GM19463 (cell line): Measurements from ENCODE around the gene FXYD5.
"Not testable (repeated sequence)": the region's sequence is repeated elsewhere in the genome, so short reads cannot be mapped to it uniquely, and the experiment has no call there.

Experiments
- ATAC-seq: cut with Tn5 transposase; IDR thresholded peaks from one replicate; pipeline ENCODE4 v1.9.1; 2021; ENCODE audit warnings: mild to moderate bottlenecking, moderate library complexity; ENCODE audit not compliant: unreplicated experiment

Gene FXYD5

GRCh38 chr19:35119578-35120155 is 34.9 kb upstream of the FXYD5 start:
- no peak for ATAC-seq

GRCh38 chr19:35120492-35120891 is 34.0 kb upstream of the FXYD5 start:
- no peak for ATAC-seq

GRCh38 chr19:35120898-35121297 is 33.6 kb upstream of the FXYD5 start:
- ATAC-seq = no peak

DNA sequence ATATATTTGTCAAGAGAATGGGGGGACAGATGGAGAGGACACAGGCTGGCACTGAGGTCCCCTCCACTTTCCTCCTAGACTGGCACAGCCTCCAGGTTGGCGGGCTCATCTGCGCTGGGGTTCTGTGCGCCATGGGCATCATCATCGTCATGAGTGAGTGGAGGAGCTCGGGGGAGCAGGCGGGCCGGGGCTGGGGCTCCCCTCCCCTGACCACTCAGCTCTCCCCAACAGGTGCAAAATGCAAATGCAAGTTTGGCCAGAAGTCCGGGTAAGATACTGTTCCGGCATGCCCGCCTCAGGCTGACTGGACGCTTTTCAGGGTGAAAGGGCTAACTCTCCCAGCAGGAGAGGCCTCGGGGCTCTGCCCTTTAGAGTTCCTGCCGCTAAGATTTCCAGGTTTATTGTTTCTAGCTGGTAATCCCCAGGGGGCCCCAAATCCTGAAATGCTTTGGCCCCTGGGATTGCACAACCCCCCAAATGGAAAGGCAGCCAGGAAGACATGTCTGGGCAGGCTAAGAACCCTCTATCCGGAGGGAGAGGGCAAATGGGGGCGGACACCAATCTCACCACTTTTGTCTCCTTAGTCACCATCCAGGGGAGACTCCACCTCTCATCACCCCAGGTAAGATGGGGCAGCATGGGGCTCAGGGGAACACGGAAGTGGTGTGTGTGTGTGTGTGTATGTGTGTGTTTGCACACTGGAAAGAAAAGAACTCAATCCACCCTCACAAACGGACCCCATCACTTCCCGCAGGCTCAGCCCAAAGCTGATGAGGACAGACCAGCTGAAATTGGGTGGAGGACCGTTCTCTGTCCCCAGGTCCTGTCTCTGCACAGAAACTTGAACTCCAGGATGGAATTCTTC is 31.6 kb upstream of the FXYD5 start:
- ATAC-seq = no peak

GRCh38 chr19:35123573-35123972 is 31.0 kb upstream of the FXYD5 start:
- ATAC-seq = no peak

- ATAC-seq = peak; percentile 84
Observed at GRCh38 chr19:35124098-35125060, 30.2 kb upstream of the FXYD5 start.

DNA sequence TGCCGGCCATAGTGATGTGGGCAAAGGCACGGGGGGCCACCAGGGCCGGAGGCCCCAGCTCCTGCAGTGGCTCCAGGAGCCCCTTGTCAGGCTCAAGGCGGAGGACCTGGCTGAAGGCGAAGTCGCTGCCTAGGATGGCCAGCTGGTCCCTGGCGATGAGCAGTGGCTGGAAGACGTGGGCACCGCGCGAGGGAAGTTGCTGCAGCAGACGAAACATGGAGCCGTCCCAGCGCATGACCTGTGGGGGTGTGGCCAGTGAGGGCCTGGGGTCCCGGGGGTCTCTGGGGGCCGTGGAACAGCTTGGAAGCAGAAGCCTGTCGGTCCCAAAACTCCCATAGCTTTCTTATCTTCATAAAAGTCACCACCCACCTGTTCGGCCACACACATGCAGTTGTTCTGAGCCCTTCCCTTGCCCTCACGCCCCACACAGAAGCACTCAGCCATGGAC is 29.2 kb upstream of the FXYD5 start:
- no peak for ATAC-seq

- ATAC-seq = no peak
Observed at GRCh38 chr19:35125749-35126623, 28.5 kb upstream of the FXYD5 start.

DNA sequence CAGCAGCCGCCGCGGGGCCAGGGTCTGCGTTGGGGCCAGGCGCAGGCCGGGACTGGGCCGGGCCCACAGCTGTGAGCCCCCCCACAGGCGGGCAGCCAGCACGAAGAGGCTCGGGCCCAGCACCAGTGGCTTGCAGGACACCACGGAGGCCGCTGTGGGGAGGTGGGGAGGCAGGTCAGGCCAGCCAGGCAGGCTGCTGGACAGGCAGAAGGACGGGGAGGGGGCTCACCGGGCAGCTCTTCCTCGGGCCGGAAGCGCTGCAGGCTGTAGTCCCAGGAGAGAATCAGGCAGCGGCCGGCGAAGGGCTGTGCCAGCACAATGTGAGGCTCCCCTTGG is 27.9 kb upstream of the FXYD5 start:
- no peak for ATAC-seq

- ATAC-seq = no peak
Observed at GRCh38 chr19:35127871-35128270, 26.7 kb upstream of the FXYD5 start.

DNA sequence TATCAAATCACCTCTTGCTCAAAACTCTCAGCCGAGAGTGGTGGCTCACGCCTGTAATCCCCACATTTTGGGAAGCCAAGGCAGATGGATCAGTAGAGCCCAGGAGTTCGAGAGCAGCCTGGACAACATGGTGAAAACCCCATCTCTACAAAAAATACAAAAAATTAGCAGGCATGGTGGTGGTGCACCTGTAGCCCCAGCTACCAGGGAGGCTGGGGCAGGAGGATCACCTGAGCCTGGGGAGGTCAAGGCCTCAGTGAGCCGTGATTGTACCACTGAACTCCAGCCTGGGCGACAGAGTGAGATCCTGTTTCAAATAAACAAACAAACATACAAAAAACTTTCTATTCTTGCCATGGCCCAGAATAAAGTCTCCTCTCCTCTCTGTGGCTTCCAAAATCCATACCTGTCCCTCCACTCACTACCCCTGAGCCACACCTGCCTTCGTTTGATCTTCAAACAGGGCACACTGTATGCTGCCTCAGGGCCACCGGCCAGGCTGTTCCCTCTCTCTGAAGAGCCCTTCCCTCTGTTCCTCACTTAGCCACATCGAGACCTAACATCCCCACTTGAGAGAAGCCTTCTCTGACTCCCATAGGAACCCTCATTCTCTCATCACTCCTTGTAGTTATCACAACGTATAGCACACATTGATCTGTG is 26.0 kb upstream of the FXYD5 start:
- ATAC-seq = no peak

DNA sequence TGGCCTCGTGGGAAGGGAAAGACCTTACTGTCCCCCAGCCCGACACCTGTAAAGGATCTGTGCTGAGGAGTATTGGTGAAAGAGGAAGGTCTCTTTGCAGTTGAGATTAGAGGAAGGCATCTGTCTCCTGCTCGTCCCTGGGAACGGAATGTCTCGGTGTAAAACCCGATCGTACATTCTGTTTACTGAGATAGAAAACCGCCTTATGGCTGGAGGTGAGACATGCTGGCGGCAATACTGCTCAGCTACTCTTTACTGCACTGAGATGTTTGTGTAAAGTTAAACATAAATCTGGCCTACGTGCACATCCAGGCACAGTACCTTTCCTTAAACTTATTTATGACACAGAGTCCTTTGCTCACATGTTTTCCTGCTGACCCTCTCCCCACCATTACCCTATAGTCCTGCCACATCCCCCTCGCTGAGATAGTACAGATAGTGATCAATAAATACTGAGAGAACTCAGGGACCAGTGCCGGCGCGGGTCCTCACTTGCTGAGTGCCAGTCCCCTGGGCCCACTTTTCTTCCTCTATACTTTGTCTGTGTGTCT is 24.7 kb upstream of the FXYD5 start:
- ATAC-seq = not testable (repeated sequence)

DNA sequence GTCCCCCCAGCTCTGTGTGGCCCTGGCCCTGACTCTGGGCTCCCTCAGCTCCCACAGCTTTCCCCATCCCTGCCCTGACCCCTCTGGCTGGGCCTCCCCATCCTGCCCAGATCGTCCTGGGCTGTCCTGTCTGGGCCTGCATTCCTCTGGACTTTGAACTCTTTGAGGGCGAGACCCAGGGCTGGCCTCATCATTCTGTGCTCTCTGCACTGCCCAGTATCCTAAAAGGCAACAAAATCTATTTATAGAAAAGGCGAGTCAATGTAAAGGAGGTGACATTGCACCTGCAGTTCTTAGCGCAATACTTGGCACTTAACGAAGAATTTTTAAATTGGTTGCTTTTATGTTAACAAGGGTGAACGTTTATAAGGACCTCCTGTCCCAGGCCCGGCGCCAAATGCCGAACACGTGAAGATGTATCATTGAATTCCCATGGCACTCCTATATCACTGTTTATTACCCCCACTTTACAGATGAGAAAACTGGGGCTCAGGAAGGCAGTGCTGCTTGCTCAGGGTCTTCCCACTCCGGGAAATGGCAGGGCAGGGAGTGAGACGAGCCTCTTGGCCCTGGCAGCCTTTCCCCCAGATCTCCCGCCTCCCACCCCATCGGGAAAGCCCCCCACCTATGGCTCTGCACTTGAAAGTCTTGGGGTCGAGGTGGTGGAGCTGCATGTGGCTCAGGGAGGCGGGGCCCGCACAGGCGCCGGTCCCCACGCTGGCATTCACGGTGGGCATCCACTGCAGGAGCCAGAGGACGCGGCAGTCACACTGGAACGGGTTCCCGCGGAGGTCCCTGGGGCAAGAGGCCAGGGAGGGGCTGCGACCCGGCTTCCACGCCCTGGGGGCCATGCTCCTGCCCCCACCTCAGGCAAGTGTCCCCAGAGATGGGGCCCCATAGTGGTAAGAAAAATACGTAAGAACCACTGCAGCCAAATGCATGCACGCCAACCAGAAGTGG is 23.5 kb upstream of the FXYD5 start:
- no peak for ATAC-seq

DNA sequence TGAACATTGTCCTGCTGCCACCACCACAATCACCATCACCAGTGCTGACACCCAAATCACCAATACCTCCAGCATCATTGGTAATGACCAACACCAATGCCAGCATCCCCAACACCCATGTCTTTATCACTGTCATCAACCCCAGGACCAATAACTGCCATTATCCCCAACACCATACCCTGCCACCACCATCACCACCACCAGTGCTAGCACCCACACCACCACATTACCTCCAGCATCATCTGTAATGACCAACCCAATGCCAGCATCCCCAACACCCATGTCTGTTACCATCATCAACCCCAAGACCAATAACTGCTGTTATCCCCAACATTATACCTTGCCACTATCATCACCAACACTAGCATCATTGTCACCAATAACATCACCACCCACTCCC is 22.3 kb upstream of the FXYD5 start:
- ATAC-seq = no peak

DNA sequence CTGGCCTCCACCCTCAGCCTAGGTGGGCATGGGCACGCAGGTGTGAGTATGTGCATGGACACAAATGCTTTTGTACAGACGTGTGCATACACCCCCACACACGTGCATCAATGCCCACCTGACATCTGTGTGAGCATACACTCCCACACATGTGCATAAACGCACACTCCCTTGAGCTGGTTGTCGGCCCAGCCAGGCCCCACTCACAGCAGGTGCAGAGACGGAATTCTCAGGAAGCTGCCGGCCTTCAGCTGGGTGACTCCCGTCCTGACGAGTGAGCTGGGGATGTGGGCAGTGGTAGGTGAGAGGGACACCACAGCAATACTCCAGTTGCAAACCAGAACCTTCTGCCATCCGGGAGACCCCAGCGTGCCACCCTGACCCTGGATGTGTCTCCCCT is 20.7 kb upstream of the FXYD5 start:
- ATAC-seq = no peak

DNA sequence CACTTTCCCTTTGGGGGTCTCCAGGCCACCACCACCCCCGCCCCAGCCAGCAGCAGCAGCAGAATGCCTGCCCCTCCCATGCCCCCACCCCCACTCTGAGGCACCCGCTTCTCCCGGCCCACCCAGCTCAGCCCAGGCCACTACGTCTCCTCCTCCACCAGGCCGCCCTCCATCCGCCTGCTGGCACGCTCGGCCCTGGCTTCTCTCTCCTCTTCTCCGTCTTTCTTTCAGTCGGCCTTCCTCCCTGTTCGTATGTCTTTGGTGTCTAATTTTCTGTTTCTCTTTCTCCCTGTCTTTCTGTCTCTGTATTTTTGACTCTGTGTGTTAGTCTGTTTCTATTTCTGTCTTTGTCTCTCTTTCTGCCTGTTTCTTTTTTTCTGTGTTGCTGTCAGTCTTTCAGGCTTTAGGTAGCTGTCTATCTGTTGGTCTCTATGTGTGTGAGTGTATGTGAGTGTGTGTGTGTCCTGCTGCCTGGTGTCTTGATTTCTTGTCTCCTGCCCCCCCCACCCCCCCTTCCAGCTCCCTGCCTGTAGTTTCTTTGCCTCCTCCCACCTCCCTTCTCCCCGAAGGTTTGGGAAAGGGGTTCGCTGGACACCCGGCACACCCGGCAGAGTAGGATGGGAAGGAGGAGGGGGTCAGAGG is 19.8 kb upstream of the FXYD5 start, which contains the start of gene LGI4:
Gene LGI4, minus strand, starts transcription at position 459 of the 642 bp plus-strand sequence. Its CDS starts 379 bp downstream, at position 80.
- ATAC-seq = no peak

DNA sequence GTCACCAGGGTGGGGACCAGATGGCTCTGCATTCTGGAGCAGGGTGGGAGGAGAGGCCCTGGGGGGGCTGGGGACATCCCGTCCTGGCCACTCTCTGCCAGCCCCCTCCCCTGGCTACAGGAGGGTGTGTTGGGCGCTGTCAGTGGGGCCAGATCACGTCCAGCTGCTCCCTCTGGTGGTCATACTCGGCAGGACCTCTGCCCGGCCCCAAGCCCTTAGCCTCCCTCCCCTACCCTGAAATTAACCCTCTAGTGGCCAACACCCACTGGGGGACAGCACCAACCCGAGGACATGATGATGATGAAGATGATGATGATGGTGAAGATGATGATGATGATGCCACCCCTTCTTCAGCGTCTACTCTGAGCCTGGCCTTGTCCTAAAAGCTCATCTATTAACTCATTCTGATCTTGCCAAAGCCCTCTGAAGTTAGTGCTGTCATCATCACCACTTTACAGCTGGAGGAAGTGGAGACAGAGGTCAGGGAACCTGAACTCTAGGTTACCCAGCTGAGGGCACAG is 19.1 kb upstream of the FXYD5 start:
- no peak for ATAC-seq

DNA sequence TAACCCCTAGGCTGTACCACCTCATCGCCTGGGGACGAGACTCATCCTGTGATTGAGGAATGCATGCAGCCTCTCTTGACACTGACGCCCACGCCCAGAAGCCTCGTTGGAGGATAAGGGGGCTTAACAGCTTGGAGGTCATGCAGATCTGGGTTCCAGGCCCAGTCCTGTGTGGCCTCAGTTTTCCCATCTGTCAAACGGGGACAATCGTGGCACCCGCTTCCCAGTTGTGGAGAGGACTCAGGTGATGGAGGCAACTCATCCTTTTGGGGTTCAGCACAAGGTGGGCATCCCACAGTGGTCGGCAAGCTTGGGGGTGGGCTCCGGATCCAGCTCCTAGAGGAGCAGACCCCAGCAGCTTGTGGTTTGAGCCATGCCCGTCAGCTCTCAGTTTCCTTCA is 18.3 kb upstream of the FXYD5 start:
- ATAC-seq = no peak
